RWPE2 (cell line): ENCODE results near the gene COPA.

Experiments used
- ATAC-seq: fragments of 200-7000 bp; cut with Tn5 transposase; 3 replicates; pipeline ENCODE4 v1.9.1; 2021; ENCODE audit warnings: low read depth
- DNase-seq: peaks from one replicate; pipeline ENCODE4 v3.0.0-alpha.2; 2020; ENCODE audit warnings: low spot score
- H3K27ac ChIP-seq: fragments of 450-650 bp; 2 replicates; pipeline ENCODE4 v1.5.1; 2017; ENCODE audit warnings: mild to moderate bottlenecking; ENCODE audit not compliant: poor library complexity, severe bottlenecking
- H3K27me3 ChIP-seq: fragments of 250-450 bp; sonication (Bioruptor Pico); 2 replicates; pipeline ENCODE4 v1.5.1; 2021; ENCODE audit warnings: mild to moderate bottlenecking, moderate library complexity; ENCODE audit not compliant: insufficient read depth, poor library complexity, severe bottlenecking
- H3K36me3 ChIP-seq: fragments of 250-450 bp; sonication (Bioruptor Pico); 2 replicates; pipeline ENCODE4 v1.5.1; 2020; ENCODE audit warnings: low read depth, mild to moderate bottlenecking, moderate library complexity
- H3K4me1 ChIP-seq: fragments of 250-450 bp; sonication (Bioruptor Pico); 2 replicates; pipeline ENCODE4 v1.5.1; 2021; ENCODE audit warnings: mild to moderate bottlenecking, moderate library complexity; ENCODE audit not compliant: insufficient read depth, poor library complexity, severe bottlenecking
- H3K4me3 ChIP-seq: fragments of 250-450 bp; sonication (Bioruptor Pico); 2 replicates; pipeline ENCODE4 v1.5.1; 2021; ENCODE audit warnings: mild to moderate bottlenecking, moderate library complexity; ENCODE audit not compliant: severe bottlenecking
- H3K9me3 ChIP-seq: fragments of 250-450 bp; sonication (Bioruptor Pico); 2 replicates; pipeline ENCODE4 v1.5.1; 2021; ENCODE audit warnings: mild to moderate bottlenecking, moderate library complexity; ENCODE audit not compliant: severe bottlenecking
- TF ChIP-seq, protein P1 (sequence below): fragments of 450-650 bp; IDR thresholded peaks from one replicate; pipeline ENCODE4 v1.5.1; 2017; ENCODE audit warnings: mild to moderate bottlenecking, moderate library complexity; ENCODE audit not compliant: poor library complexity, severe bottlenecking

The COPA gene

GRCh38 chr1:160257411-160258015 lies 85.5 kb downstream of the COPA start:
- Histone ChIP-seq H3K36me3 (peaks cover 28% of the 10 kb centered on the region), H3K27ac (no peak overlapping the region), H3K27me3 (no peaks in the 10 kb centered on the region), H3K9me3 (no peaks in the 10 kb centered on the region), H3K4me3 (no peak overlapping the region), H3K4me1 (peaks cover 25% of the 10 kb centered on the region)
- DNase-seq (no peak), ATAC-seq (no peak)
- TF ChIP-seq, protein P1, sequence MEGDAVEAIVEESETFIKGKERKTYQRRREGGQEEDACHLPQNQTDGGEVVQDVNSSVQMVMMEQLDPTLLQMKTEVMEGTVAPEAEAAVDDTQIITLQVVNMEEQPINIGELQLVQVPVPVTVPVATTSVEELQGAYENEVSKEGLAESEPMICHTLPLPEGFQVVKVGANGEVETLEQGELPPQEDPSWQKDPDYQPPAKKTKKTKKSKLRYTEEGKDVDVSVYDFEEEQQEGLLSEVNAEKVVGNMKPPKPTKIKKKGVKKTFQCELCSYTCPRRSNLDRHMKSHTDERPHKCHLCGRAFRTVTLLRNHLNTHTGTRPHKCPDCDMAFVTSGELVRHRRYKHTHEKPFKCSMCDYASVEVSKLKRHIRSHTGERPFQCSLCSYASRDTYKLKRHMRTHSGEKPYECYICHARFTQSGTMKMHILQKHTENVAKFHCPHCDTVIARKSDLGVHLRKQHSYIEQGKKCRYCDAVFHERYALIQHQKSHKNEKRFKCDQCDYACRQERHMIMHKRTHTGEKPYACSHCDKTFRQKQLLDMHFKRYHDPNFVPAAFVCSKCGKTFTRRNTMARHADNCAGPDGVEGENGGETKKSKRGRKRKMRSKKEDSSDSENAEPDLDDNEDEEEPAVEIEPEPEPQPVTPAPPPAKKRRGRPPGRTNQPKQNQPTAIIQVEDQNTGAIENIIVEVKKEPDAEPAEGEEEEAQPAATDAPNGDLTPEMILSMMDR, result no peak

GRCh38 chr1:160256396-160257046 lies 86.5 kb downstream of the COPA start:
- ATAC-seq (peak; percentile 69), DNase-seq (no peak)
- H3K9me3 ChIP-seq, result no peaks in the 10 kb centered on the region
- TF ChIP-seq, protein P1, result no peak
- H3K4me3 ChIP-seq, result no peak overlapping the region
- H3K36me3 ChIP-seq, result peaks cover 32% of the 10 kb centered on the region
- H3K27ac ChIP-seq, result no peak overlapping the region
- H3K27me3 ChIP-seq, result no peaks in the 10 kb centered on the region
- peaks cover 25% of the 10 kb centered on the region for H3K4me1 ChIP-seq

DNA sequence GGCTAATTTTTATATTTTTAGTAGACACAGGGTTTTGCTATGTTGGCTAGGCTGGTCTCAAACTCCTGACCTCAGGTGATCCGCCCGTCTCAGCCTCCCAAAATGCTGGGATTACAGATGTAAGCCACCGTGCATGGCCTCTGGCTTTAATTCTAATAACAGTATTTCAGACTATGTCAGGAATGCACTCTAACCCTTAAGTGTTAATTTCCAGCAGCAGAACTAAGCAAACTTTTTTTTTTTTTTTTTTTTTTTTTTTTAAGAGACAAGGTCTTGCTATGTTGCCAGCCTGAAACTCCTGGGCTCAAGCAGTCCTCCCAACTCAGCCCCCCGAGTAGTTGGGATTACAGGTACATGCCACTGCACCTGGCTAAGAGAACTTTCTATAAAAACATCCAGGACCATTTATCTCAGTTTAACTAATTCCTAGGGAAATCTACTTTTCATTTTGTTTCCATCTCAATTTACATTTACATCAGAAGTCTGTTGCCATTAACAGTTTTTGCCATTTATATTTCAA lies 87.2 kb downstream of the COPA start:
- DNase-seq (no peak), ATAC-seq (no peak)
- peaks cover 33% of the 10 kb centered on the region for H3K36me3 ChIP-seq
- no peaks in the 10 kb centered on the region for H3K9me3 ChIP-seq
- H3K27me3 ChIP-seq, result no peaks in the 10 kb centered on the region
- H3K4me1 ChIP-seq, result peaks cover 19% of the 10 kb centered on the region
- H3K27ac ChIP-seq, result no peak overlapping the region
- H3K4me3 ChIP-seq, result no peak overlapping the region
- TF ChIP-seq, protein P1, result no peak

- Histone ChIP-seq H3K4me1 (peaks cover 8% of the 10 kb centered on the region), H3K9me3 (no peaks in the 10 kb centered on the region), H3K27me3 (no peaks in the 10 kb centered on the region), H3K36me3 (peaks cover 35% of the 10 kb centered on the region), H3K27ac (no peak overlapping the region), H3K4me3 (no peak overlapping the region)
- TF ChIP-seq, protein P1, result peak; percentile 81
- DNase-seq, result no peak
- ATAC-seq, result peak; percentile 84
Measured at GRCh38 chr1:160251687-160252526, 91.1 kb downstream of the COPA start.
